GM19025 (cell line): Measurements from ENCODE around the gene KCNK6.

ENCODE experiments used
- ATAC-seq: cut with Tn5 transposase; IDR thresholded peaks from one replicate; pipeline ENCODE4 v1.9.1; 2021; ENCODE audit warnings: mild to moderate bottlenecking, low read depth, moderate library complexity; ENCODE audit not compliant: unreplicated experiment

Gene KCNK6

DNA sequence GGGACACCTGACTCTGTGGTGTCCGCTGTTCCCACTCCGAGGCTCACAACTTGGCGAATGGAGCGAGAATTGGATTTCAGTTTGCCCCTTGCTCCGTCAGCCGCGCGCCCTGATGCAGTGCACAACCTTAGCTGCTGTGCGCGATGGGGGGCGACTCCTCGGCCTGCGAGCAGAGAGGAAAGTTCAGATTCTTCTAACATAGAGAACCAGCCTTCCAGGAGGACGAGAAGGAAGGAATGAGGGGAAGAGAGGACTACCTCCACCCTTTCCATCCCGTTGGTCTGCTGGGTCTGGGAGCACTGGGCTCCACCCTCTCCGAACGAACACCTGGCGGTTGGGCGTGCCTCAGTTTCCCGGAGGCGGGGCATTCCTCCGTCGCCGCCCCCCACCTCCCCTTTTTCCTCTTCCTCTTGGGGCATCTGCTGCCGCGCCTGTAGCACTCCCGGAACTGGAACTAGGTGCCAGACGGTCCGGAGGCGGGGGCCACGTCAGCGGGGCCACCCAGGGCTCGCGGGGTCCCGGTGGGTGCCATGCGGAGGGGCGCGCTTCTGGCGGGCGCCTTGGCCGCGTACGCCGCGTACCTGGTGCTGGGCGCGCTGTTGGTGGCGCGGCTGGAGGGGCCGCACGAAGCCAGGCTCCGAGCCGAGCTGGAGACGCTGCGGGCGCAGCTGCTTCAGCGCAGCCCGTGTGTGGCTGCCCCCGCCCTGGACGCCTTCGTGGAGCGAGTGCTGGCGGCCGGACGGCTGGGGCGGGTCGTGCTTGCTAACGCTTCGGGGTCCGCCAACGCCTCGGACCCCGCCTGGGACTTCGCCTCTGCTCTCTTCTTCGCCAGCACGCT is at the start of gene KCNK6:
KCNK6 (plus strand) TSS at position 425 of the 838 bp plus-strand sequence; CDS start at position 531, 106 bp downstream.
- ATAC-seq, result no peak

GRCh38 chr19:38270587-38271167 is 49.0 kb upstream of the KCNK6 start:
- no peak for ATAC-seq

GRCh38 chr19:38273499-38273898 is 46.1 kb upstream of the KCNK6 start:
- no peak for ATAC-seq

DNA sequence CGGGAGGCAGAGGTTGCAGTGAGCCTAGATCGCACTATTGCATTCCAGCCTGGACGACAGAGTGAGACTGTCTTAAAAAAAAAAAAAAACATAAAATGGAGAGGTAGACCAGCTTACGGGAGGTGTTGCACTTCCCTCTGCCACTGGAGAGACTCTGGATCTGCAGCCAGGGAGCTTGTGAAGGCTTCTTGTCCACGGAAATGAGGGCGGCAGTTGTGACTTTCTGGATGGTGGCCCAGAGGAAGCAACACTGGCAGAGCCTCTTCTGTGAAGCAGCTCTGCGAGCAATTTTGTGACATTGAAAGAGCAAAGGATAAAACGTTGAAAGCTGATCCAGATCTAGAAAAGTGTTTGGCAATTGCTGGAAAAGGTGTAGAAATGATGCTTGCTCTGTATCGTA is 44.9 kb upstream of the KCNK6 start:
- no peak for ATAC-seq

- ATAC-seq, result no peak
These were observed 42.6 kb upstream of the KCNK6 start for GRCh38 chr19:38276942-38277517.

DNA sequence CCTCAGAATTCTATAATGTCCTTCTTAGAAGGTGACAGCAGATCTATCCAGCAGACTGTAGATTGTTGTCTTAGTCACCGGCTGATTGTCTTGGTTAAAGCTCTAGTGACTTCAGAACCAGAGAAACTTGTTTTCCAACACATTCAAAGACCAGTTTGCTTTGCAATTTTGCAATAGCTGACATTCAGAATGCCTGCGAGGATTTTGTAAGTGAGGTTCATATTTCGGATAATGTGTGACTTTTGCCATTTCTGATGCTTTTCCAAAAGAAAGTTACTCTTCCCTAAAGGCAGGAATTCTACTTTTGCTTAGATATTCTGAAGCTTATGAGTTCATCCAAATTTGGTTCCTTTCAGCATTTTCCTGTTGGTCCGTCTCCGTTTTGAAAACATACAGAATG is 42.1 kb upstream of the KCNK6 start:
- ATAC-seq, result no peak

GRCh38 chr19:38277969-38278680 is 41.5 kb upstream of the KCNK6 start:
- no peak for ATAC-seq

DNA sequence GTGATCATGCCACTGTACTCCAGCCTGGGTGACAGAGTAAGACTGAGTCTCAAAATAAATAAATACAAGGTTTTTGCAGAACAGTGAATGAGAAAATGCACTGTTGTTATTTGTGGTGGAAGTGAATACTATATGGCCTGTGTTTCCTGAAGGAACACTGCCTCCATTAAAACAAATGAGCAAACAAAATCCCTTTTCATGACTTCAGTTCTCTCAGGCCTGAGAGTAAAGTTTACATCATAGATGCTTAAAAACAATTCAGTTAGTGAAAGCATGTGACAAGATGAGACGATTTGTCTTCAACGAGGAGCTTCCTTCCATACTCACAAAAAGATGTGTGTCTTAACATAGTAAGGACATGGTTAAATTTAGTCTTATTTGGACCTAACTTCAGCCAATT is 40.9 kb upstream of the KCNK6 start:
- ATAC-seq, result no peak

GRCh38 chr19:38280030-38280921 is 39.4 kb upstream of the KCNK6 start:
- ATAC-seq, result no peak

DNA sequence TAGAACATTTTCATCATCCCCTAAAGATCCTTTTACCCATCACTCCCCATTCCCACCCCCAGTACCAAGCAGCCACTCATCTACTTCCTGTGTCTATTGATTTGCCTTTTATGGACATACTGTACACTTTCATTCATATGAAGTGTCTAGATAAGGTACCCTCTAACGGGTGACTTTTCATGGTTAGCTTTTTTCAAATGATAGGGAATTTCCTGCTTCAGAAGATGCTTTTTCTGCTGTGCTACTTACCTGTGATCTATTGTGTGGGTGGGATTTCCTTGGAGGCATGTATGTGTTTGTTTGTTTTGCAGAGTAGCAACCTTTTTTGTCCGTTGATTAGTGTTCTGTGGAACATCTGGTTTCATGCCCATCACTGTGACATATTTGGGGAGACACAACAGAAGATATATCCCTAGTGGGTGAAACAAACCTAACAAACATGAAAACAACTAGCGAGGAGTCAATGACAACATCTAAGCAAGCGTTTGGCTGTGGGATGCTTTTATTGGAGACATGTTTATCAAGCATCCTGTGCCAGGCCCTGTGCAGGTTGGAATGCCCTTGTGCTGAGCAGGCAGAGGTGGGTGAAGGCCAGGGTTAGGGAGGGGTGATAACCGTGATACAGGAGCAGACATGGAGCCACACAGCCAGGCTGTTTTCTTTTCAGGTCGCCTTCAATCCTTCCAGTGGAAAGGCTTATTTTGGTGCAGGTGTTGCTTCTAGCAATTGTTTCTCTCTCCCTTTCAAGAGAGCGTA is 37.7 kb upstream of the KCNK6 start:
- no peak for ATAC-seq

- no peak for ATAC-seq
These were observed 36.4 kb upstream of the KCNK6 start for GRCh38 chr19:38283271-38283670.

DNA sequence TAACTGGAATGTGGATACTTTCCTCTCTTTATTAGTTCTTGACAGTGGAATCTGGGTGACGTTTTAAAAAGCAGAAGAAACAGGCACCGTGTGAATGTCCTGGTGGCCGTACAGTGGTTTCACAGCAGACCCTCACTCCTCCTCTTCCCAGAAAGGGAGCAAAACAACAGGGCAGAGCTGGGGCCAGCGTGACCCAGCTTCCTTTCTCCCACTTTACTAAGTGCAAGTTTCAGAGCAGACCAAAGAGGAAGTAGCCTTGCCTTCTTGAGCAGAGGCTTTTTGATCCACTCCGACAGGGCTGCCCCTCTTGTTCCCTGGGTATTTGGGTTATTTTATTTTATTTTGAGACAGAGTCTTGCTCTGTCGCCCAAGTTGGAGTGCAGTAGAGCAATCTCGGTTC is 35.2 kb upstream of the KCNK6 start:
- ATAC-seq, result no peak

GRCh38 chr19:38285567-38285966 is 34.1 kb upstream of the KCNK6 start:
- no peak for ATAC-seq

- no peak for ATAC-seq
These were observed 32.0 kb upstream of the KCNK6 start for GRCh38 chr19:38287604-38288003.

- ATAC-seq, result no peak
These were observed 31.4 kb upstream of the KCNK6 start for GRCh38 chr19:38288123-38288855.

DNA sequence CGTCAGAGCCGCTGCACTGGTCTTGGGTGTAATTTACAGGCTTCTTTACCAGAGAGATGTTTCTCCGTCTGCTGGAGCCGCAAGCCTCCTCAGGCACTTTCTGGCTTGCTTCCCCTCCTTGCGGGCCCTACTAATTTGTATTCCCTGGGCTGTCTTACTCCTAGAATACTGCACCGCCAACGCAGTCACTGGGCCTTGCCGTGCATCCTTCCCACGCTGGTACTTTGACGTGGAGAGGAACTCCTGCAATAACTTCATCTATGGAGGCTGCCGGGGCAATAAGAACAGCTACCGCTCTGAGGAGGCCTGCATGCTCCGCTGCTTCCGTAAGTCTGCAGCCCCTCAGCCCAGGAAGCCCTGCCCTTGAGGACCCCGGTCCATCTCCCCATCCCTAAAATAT is 29.7 kb upstream of the KCNK6 start:
- no peak for ATAC-seq

- no peak for ATAC-seq
These were observed 29.0 kb upstream of the KCNK6 start for GRCh38 chr19:38290631-38291147.

GRCh38 chr19:38291855-38292254 is 27.8 kb upstream of the KCNK6 start:
- no peak for ATAC-seq

DNA sequence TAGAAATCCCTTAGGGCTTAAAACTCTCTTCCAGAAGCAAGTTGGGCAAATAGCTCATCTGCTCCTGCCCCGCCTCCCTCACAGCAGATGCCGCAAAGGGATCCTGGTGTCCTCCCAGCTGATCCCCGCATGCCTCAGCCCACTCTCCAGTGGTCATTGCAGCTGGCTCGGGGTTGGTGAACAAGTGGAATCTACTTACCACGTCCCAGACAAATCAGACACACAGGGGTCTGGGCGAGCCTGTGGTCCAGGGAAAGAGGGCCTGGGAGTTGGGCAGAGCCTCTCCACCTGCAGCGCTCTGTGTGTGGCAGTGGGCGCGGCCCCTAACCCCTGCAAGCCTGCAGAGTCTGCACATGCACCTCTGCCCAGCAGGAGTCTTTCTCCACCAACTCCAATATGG is 26.4 kb upstream of the KCNK6 start:
- no peak for ATAC-seq
